H1 (cell line): Measurements from ENCODE around the gene KCNJ4. TPM values are rescaled to one million over a fixed set of nuclear protein-coding genes. Genes with fewer than 3 reads are reported as not detected.

Source experiments
- CTCF ChIA-PET: fragments of 300-600 bp; sonication (Branson Sonifier 250); formaldehyde crosslinking; loops from one replicate; lab custom pipeline; 2021; ENCODE audit not compliant: partially characterized antibody; lab: Charles Lee
- POLR2A ChIA-PET: fragments of 300-600 bp; sonication (Branson Sonifier 250); formaldehyde crosslinking; loops from one replicate; lab custom pipeline; 2021; ENCODE audit warnings: inconsistent platforms; ENCODE audit not compliant: partially characterized antibody; lab: Charles Lee
- DNase-seq, 2 experiments: peaks; one replicate each; pipeline versions ENCODE4 v3.0.0 to v3.0.0-alpha.2; 2010 to 2022; ENCODE audit warnings: low spot score in 2 of 2, low read depth in 1 of 2, mixed read lengths in 1 of 2
- FAIRE-seq: peaks from 2 replicates; lab custom pipeline; 2011; peaks lifted over from hg19 to GRCh38; lab: Jason Lieb, UNC
- H2AFZ ChIP-seq: 2 replicates; pipeline ENCODE4 v1.8.1; 2012; ENCODE audit warnings: low read length, inconsistent platforms
- H2AK5ac ChIP-seq: 2 replicates; pipeline ENCODE4 v1.6.1; 2013; ENCODE audit warnings: low read depth, low read length
- H2BK120ac ChIP-seq: replicated peaks from 2 replicates; pipeline ENCODE3; 2013; ENCODE audit warnings: low read depth, low read length, inconsistent platforms
- H2BK12ac ChIP-seq: 2 replicates; pipeline ENCODE4 v1.6.1; 2013; ENCODE audit warnings: low read depth, low read length
- H2BK15ac ChIP-seq: 2 replicates; pipeline ENCODE4 v1.6.1; 2013; ENCODE audit warnings: low read length
- H2BK20ac ChIP-seq: 2 replicates; pipeline ENCODE4 v1.6.1; 2013; ENCODE audit warnings: low read length
- H2BK5ac ChIP-seq: 2 replicates; pipeline ENCODE4 v1.6.1; 2013; ENCODE audit warnings: low read depth, low read length
- H3K14ac ChIP-seq: 2 replicates; pipeline ENCODE4 v1.6.1; 2013; ENCODE audit warnings: inconsistent platforms; ENCODE audit not compliant: insufficient read length
- H3K18ac ChIP-seq: 2 replicates; pipeline ENCODE4 v1.6.1; 2013; ENCODE audit warnings: low read length; ENCODE audit errors: extremely low read depth
- H3K23ac ChIP-seq: 2 replicates; pipeline ENCODE4 v1.6.1; 2013; ENCODE audit warnings: inconsistent platforms; ENCODE audit not compliant: insufficient read length
- H3K23me2 ChIP-seq: 2 replicates; pipeline ENCODE4 v1.6.1; 2013; ENCODE audit warnings: low read depth, low read length
- H3K27ac ChIP-seq: 2 replicates; pipeline ENCODE4 v1.6.1; 2011; ENCODE audit warnings: low read depth, low read length, inconsistent platforms
- H3K27me3 ChIP-seq, 4 experiments: replicated peaks in 1 of 4; 1 replicate in 1 of 4; 2 replicates in 3 of 4; pipeline versions ENCODE4 v1.6.1 to v1.8.1; 2011 to 2013; ENCODE audit warnings: low read length in 3 of 4, mild to moderate bottlenecking in 3 of 4, inconsistent platforms in 2 of 4, mixed read lengths in 2 of 4, moderate library complexity in 1 of 4; ENCODE audit not compliant: control insufficient read depth in 3 of 4, insufficient read depth in 3 of 4; ENCODE audit errors: extremely low read depth in 1 of 4
- H3K36me3 ChIP-seq, 4 experiments: 2 replicates each; pipeline versions ENCODE4 v1.6.1 to v1.8.1; 2011 to 2013; ENCODE audit warnings: mild to moderate bottlenecking in 4 of 4, low read length in 3 of 4, moderate library complexity in 2 of 4, control low read depth in 1 of 4, inconsistent platforms in 1 of 4; ENCODE audit not compliant: insufficient read depth in 4 of 4, control insufficient read depth in 2 of 4
- H3K4ac ChIP-seq: replicated peaks from 2 replicates; pipeline ENCODE3; 2013; ENCODE audit warnings: low read length, low read depth, mixed read lengths, inconsistent platforms; ENCODE audit not compliant: insufficient read length
- H3K4me1 ChIP-seq, 4 experiments: replicated peaks in 1 of 4; 1 replicate in 1 of 4; 2 replicates in 3 of 4; pipeline versions ENCODE4 v1.6.1 to v1.8.1; 2011 to 2013; ENCODE audit warnings: low read length in 3 of 4, inconsistent platforms in 2 of 4, mixed read lengths in 1 of 4; ENCODE audit not compliant: insufficient read depth in 4 of 4, control insufficient read depth in 3 of 4
- H3K4me2 ChIP-seq, 2 experiments: 2 replicates each; pipeline versions ENCODE4 v1.6.1 to v1.8.1; 2011 to 2013; ENCODE audit warnings: low read depth in 2 of 2, low read length in 2 of 2, control low read depth in 1 of 2, inconsistent platforms in 1 of 2, mild to moderate bottlenecking in 1 of 2; ENCODE audit not compliant: insufficient read depth in 1 of 2
- H3K4me3 ChIP-seq, 4 experiments: fragments of 200-600, 300-600 bp in 1 of 4; sonication (generic), shearing (Covaris generic), sonication (Bioruptor Twin) in 1 of 4; 2 replicates each; pipeline versions ENCODE4 v1.5.1 to v1.8.1; 2011 to 2016; ENCODE audit warnings: low read length in 4 of 4, low read depth in 3 of 4, control low read depth in 2 of 4, inconsistent platforms in 2 of 4, mild to moderate bottlenecking in 2 of 4, mixed read lengths in 1 of 4, moderate library complexity in 1 of 4; ENCODE audit not compliant: insufficient read depth in 2 of 4; ENCODE audit errors: extremely low read depth in 1 of 4
- H3K56ac ChIP-seq: replicated peaks from 2 replicates; pipeline ENCODE3; 2013; ENCODE audit warnings: low read depth, mild to moderate bottlenecking, mixed read lengths, low read length, inconsistent platforms; ENCODE audit not compliant: insufficient read length
- H3K79me1 ChIP-seq: 2 replicates; pipeline ENCODE4 v1.6.1; 2013; ENCODE audit warnings: low read depth, low read length, control low read depth
- H3K79me2 ChIP-seq, 2 experiments: 2 replicates each; pipeline versions ENCODE4 v1.6.1 to v1.8.1; 2012 to 2013; ENCODE audit warnings: low read length in 2 of 2, mild to moderate bottlenecking in 2 of 2, inconsistent platforms in 1 of 2; ENCODE audit not compliant: insufficient read depth in 2 of 2, control insufficient read depth in 1 of 2
- H3K9ac ChIP-seq, 4 experiments: replicated peaks in 1 of 4; 1 replicate in 1 of 4; 2 replicates in 3 of 4; pipeline versions ENCODE4 v1.6.1 to v1.8.1; 2011 to 2013; ENCODE audit warnings: low read depth in 3 of 4, low read length in 3 of 4, control low read depth in 2 of 4, mild to moderate bottlenecking in 2 of 4, moderate library complexity in 2 of 4, inconsistent platforms in 1 of 4; ENCODE audit errors: extremely low read depth in 1 of 4
- H3K9me3 ChIP-seq, 2 experiments: 2 replicates each; pipeline versions ENCODE4 v1.6.1 to v1.8.1; 2012 to 2013; ENCODE audit warnings: mild to moderate bottlenecking in 2 of 2, moderate library complexity in 2 of 2, control low read depth in 1 of 2, inconsistent platforms in 1 of 2, low read depth in 1 of 2, low read length in 1 of 2, mixed read lengths in 1 of 2; ENCODE audit not compliant: insufficient read depth in 2 of 2
- H4K20me1 ChIP-seq, 2 experiments: replicated peaks in 1 of 2; 2 replicates each; pipeline versions ENCODE3 to v1.8.1; 2011 to 2013; ENCODE audit warnings: inconsistent platforms in 2 of 2, low read length in 2 of 2, mild to moderate bottlenecking in 1 of 2; ENCODE audit not compliant: insufficient read depth in 2 of 2, control insufficient read depth in 1 of 2
- H4K5ac ChIP-seq: 2 replicates; pipeline ENCODE4 v1.6.1; 2013; ENCODE audit warnings: low read length, low read depth, mixed read lengths, inconsistent platforms; ENCODE audit not compliant: insufficient read length
- H4K8ac ChIP-seq: 2 replicates; pipeline ENCODE4 v1.8.0; 2013; ENCODE audit warnings: mild to moderate bottlenecking, moderate library complexity, low read length, inconsistent platforms; ENCODE audit not compliant: insufficient read depth; ENCODE audit errors: extremely low read depth
- H4K91ac ChIP-seq: replicated peaks from 2 replicates; pipeline ENCODE3; 2013; ENCODE audit warnings: low read length, mixed read lengths, inconsistent platforms; ENCODE audit not compliant: insufficient read length
- KDM1A ChIP-seq: fragments of 200-600, 300-600 bp; sonication (generic); IDR thresholded peaks from 2 replicates; pipeline ENCODE4 v1.7.1; 2016; ENCODE audit warnings: mild to moderate bottlenecking, low read length, borderline replicate concordance
- POLR2A ChIP-seq, 2 experiments: IDR thresholded peaks; 1 replicate in 1 of 2; 2 replicates in 1 of 2; pipeline ENCODE4 v1.6.1; 2011; ENCODE audit warnings: low read depth in 2 of 2, low read length in 2 of 2, mild to moderate bottlenecking in 2 of 2; ENCODE audit errors: control extremely low read depth in 1 of 2
- RAD21 ChIP-seq, 2 experiments: IDR thresholded peaks in 1 of 2; conservative IDR thresholded peaks in 1 of 2; 2 replicates each; pipeline ENCODE4 v1.6.1; 2011; ENCODE audit warnings: low read depth in 2 of 2, low read length in 2 of 2, improper control_type of control experiment in 1 of 2, inconsistent platforms in 1 of 2, mild to moderate bottlenecking in 1 of 2, moderate library complexity in 1 of 2
- WGBS, 2 experiments: shearing (Covaris generic) in 1 of 2; methylation state at CpG; one replicate each; pipeline versions ENCODE4 v1.1.6 to v1.1.7; 2013 to 2015; ENCODE audit warnings: low lambda C conversion rate in 2 of 2, mixed read lengths in 2 of 2, inconsistent platforms in 1 of 2, low coverage in 1 of 2, missing lambda C conversion rate in 1 of 2; ENCODE audit not compliant: insufficient replicate concordance in 2 of 2, insufficient coverage in 1 of 2, insufficient read length in 1 of 2; ENCODE audit errors: extremely low coverage in 1 of 2, missing lambda C conversion rate in 1 of 2; 5-methylcytosine and 5-hydroxymethylcytosine counted together
- polyA plus RNA-seq, 7 experiments: library from polyadenylated mRNA; depleted of rRNA in 3 of 7; stranded (reverse) in 5 of 7; unstranded in 2 of 7; fragments of >200 nt in 5 of 7; fragments of 200-250 nt in 2 of 7; gene quantifications; 1 replicate in 5 of 7; 2 replicates in 1 of 7; 4 replicates in 1 of 7; pipeline versions ENCODE4 v1.2.1 to v1.2.3, GENCODE V29; 2011 to 2013; ENCODE audit warnings: missing spikeins in 2 of 7, mixed read lengths in 2 of 7
- total RNA-seq: library from RNA; stranded (reverse); fragmentation: NEBNext Ultra II Directional; extraction: Animal tissue kit (Norgen Biotek cat#: 25700); gene quantifications from 2 replicates; pipeline ENCODE4 v1.2.1, GENCODE V29; 2021

Gene KCNJ4
- total and polyA plus RNA-seq, 2 of the 8 experiments (the other 6 are each of a cell fraction or from before 2014, with no cell fraction given) = 1.4 to 2.2 TPM

- POLR2A ChIA-PET = interaction anchor here (1.0 to 40.8 kb wide), 12 partner anchors 7 to 89 kb away, joined by 3 to 1102 read pairs (median 7); partner anchors contain the start of gene KDELR3
- H3K18ac ChIP-seq = no peak overlapping the region
- no peak overlapping the region for H2BK12ac ChIP-seq
- no peaks in the 10 kb centered on the region for H3K27me3 ChIP-seq
- no peak overlapping the region for H3K4me3 ChIP-seq
- H2BK15ac ChIP-seq = no peak overlapping the region
- H3K4me1 ChIP-seq = 0 out of 7 replicates have a peak, but pooled peaks cover 0 to 3% (median 0%) of the 10 kb centered on the region in 4 experiments
- H3K36me3 ChIP-seq = peaks cover 41 to 72% (median 59%) of the 10 kb centered on the region in 4 experiments
- no peak overlapping the region for H4K8ac ChIP-seq
- H4K91ac ChIP-seq = no peak overlapping the region
- H2AFZ ChIP-seq = no peak overlapping the region
- no peak overlapping the region for H2AK5ac ChIP-seq
- no peak overlapping the region for H2BK20ac ChIP-seq
- CTCF ChIA-PET = no interaction called here
- no peaks in the 10 kb centered on the region for H3K9me3 ChIP-seq
- H4K5ac ChIP-seq = no peak overlapping the region
- DNase-seq (no peak), FAIRE-seq (no peak)
- H3K23me2 ChIP-seq = no peaks in the 10 kb centered on the region
- no peaks in the 10 kb centered on the region for H3K79me1 ChIP-seq
- no peaks in the 10 kb centered on the region for H3K79me2 ChIP-seq
- H3K4me2 ChIP-seq = no peak overlapping the region
- no peak overlapping the region for H3K9ac ChIP-seq
- no peak overlapping the region for H3K27ac ChIP-seq
- 94% methylated on average over 6 of the region's 6 CpGs; no CpG with 5 or more reads in 1 of the 2 experiments for WGBS, 2 experiments
- no peak overlapping the region for H3K56ac ChIP-seq
- H4K20me1 ChIP-seq = peaks cover 1 to 3% of the 10 kb centered on the region in 2 experiments
- H2BK5ac ChIP-seq = no peak overlapping the region
- TF ChIP-seq RAD21 (IDR thresholded peaks at IDR 0.05 in 1 of 2, conservative IDR thresholded peaks at IDR 0.05 in 1 of 2; ENCODE audit: low read depth in 2 of 2, low read length in 2 of 2) (no peak), POLR2A (IDR thresholded peaks at IDR 0.05; ENCODE audit: control extremely low read depth in 1 of 2, low read depth in 2 of 2, low read length in 2 of 2) (peak in 1 of 2 experiments; percentile 45; a peak in 2 of 3 replicates), KDM1A (no peak)
- H3K4ac ChIP-seq = no peak overlapping the region
- no peak overlapping the region for H3K23ac ChIP-seq
- H2BK120ac ChIP-seq = no peak overlapping the region
- H3K14ac ChIP-seq = no peak overlapping the region
Measured at GRCh38 chr22:38482662-38483308, 27.8 kb upstream of the KCNJ4 start.
